ENCODE results near the gene DLG1.
A peak's percentile ranks its signal among the peaks of the same experiment; 100 is the strongest.
"Not testable (repeated sequence)": the region's sequence is repeated elsewhere in the genome, so short reads cannot be mapped to it uniquely, and the experiment has no call there.

DLG1 gene

GRCh38 chr3:197289726-197290125 is 8.7 kb downstream of the DLG1 start:
- DNase-seq (ENCODE audit: low read depth): no peak

GRCh38 chr3:197286678-197287077 is 11.7 kb downstream of the DLG1 start:
- DNase-seq (ENCODE audit: low read depth): no peak

- DNase-seq (ENCODE audit: low read depth): no peak
Observed at GRCh38 chr3:197285557-197285956, 12.9 kb downstream of the DLG1 start.

GRCh38 chr3:197283045-197283444 is 15.4 kb downstream of the DLG1 start:
- DNase-seq (ENCODE audit: low read depth): no peak

GRCh38 chr3:197281849-197282248 is 16.6 kb downstream of the DLG1 start:
- DNase-seq (ENCODE audit: low read depth): no peak

GRCh38 chr3:197280156-197280555 is 18.3 kb downstream of the DLG1 start:
- DNase-seq (ENCODE audit: low read depth): no peak

GRCh38 chr3:197278933-197279332 is 19.5 kb downstream of the DLG1 start:
- DNase-seq (ENCODE audit: low read depth): no peak

- DNase-seq (ENCODE audit: low read depth): not testable (repeated sequence)
Observed at GRCh38 chr3:197276808-197277207, 21.6 kb downstream of the DLG1 start.

- DNase-seq (ENCODE audit: low read depth): no peak
Observed at GRCh38 chr3:197270558-197271317, 27.7 kb downstream of the DLG1 start.

GRCh38 chr3:197269024-197269423 is 29.4 kb downstream of the DLG1 start:
- DNase-seq (ENCODE audit: low read depth): no peak

GRCh38 chr3:197268294-197268693 is 30.1 kb downstream of the DLG1 start:
- DNase-seq (ENCODE audit: low read depth): no peak

- no peak for DNase-seq (ENCODE audit: low read depth)
Observed at GRCh38 chr3:197266331-197266730, 32.1 kb downstream of the DLG1 start.

GRCh38 chr3:197262709-197263108 is 35.7 kb downstream of the DLG1 start:
- no peak for DNase-seq (ENCODE audit: low read depth)

GRCh38 chr3:197261164-197261509 is 37.3 kb downstream of the DLG1 start:
- no peak for DNase-seq (ENCODE audit: low read depth)

GRCh38 chr3:197260491-197261163 is 37.8 kb downstream of the DLG1 start:
- DNase-seq (ENCODE audit: low read depth): no peak

GRCh38 chr3:197259096-197259495 is 39.3 kb downstream of the DLG1 start:
- no peak for DNase-seq (ENCODE audit: low read depth)

GRCh38 chr3:197258168-197258755 is 40.1 kb downstream of the DLG1 start:
- DNase-seq (ENCODE audit: low read depth): no peak

- no peak for DNase-seq (ENCODE audit: low read depth)
Observed at GRCh38 chr3:197257711-197258110, 40.7 kb downstream of the DLG1 start.

- peak; percentile 12 for DNase-seq (ENCODE audit: low read depth)
Observed at GRCh38 chr3:197256836-197257444, 41.5 kb downstream of the DLG1 start.

GRCh38 chr3:197256104-197256503 is 42.3 kb downstream of the DLG1 start:
- DNase-seq (ENCODE audit: low read depth): no peak

- no peak for DNase-seq (ENCODE audit: low read depth)
Observed at GRCh38 chr3:197253238-197253947, 45.0 kb downstream of the DLG1 start.

GRCh38 chr3:197249542-197249941 is 48.9 kb downstream of the DLG1 start:
- DNase-seq (ENCODE audit: low read depth): no peak
